K562 (cell line): ENCODE results near the gene NHS. TPM values are rescaled to one million over a fixed set of nuclear protein-coding genes. Genes with fewer than 3 reads are reported as not detected.

Experiments
- ATAC-seq: fragments of 200-7000 bp; cut with Tn5 transposase; 3 replicates; pipeline ENCODE4 v1.9.1; 2020; ENCODE audit warnings: moderate library complexity
- BruUV-seq: library from RNA; stranded (reverse); fragments of 400-500 nt; replicated peaks from 2 replicates; lab custom pipeline; 2021; lab: Mats Ljungman, UMichigan
- CTCF ChIA-PET: fragments of 300-600 bp; formaldehyde crosslinking; extraction: SDS; loops from one replicate; lab custom pipeline; 2021; ENCODE audit warnings: low intra/inter-chr PET ratio; lab: Yijun Ruan, JAX
- POLR2A ChIA-PET: fragments of 300-600, 350-650 bp; sonication (Branson Sonifier 250); formaldehyde crosslinking; extraction: SDS; loops from one replicate; lab custom pipeline; 2021; ENCODE audit warnings: antibody characterized with exemption, inconsistent platforms; lab: Yijun Ruan, JAX
- DNase-seq, 4 experiments: peaks; one replicate each; pipeline versions ENCODE4 v3.0.0 to v3.0.0-alpha.2; 2011 to 2018; ENCODE audit warnings: low spot score in 3 of 4, mixed read lengths in 3 of 4; ENCODE audit errors: extremely low read depth in 1 of 4
- FAIRE-seq: peaks from 2 replicates; lab custom pipeline; 2011; peaks lifted over from hg19 to GRCh38; lab: Jason Lieb, UNC
- H2AFZ ChIP-seq: 2 replicates; pipeline ENCODE4 v1.6.0; 2011; ENCODE audit warnings: low read depth, low read length, control low read depth, inconsistent platforms
- H3K27ac ChIP-seq: fragments of 200-600 bp; 3 replicates; pipeline ENCODE4 v1.8.0; 2011; ENCODE audit warnings: low read depth, mild to moderate bottlenecking, control low read depth, inconsistent platforms, low read length, moderate library complexity, mixed read lengths; ENCODE audit errors: extremely low read depth
- H3K27me3 ChIP-seq, 2 experiments: fragments of 300-600 bp in 1 of 2; 2 replicates in 1 of 2; 3 replicates in 1 of 2; pipeline versions ENCODE4 v1.6.0 to v1.8.0; 2011; ENCODE audit warnings: inconsistent platforms in 2 of 2, low read length in 2 of 2, mild to moderate bottlenecking in 1 of 2, mixed read lengths in 1 of 2, moderate library complexity in 1 of 2; ENCODE audit not compliant: control insufficient read depth in 2 of 2, insufficient read depth in 2 of 2
- H3K36me3 ChIP-seq: fragments of 300-600 bp; 3 replicates; pipeline ENCODE4 v1.8.0; 2011; ENCODE audit warnings: mild to moderate bottlenecking, low read length, inconsistent platforms; ENCODE audit not compliant: control insufficient read depth, insufficient read depth
- H3K4me1 ChIP-seq, 2 experiments: fragments of 200-600 bp in 1 of 2; replicated peaks in 1 of 2; 2 replicates in 1 of 2; 3 replicates in 1 of 2; pipeline versions ENCODE4 v1.5.1 to v1.8.0; 2011; ENCODE audit warnings: inconsistent platforms in 2 of 2, low read length in 2 of 2, mild to moderate bottlenecking in 1 of 2, mixed read lengths in 1 of 2, moderate library complexity in 1 of 2; ENCODE audit not compliant: control insufficient read depth in 2 of 2, insufficient read depth in 2 of 2
- H3K4me2 ChIP-seq: 2 replicates; pipeline ENCODE4 v1.6.1; 2011; ENCODE audit warnings: low read length, control low read depth, inconsistent platforms, mixed read lengths; ENCODE audit not compliant: insufficient read depth
- H3K4me3 ChIP-seq: fragments of 200-600 bp; sonication (generic), shearing (Covaris generic); 2 replicates; pipeline ENCODE4 v1.5.1; 2016; ENCODE audit warnings: control low read depth, inconsistent platforms
- H3K79me2 ChIP-seq: fragments of 200-600 bp; 3 replicates; pipeline ENCODE4 v1.8.0; 2011; ENCODE audit warnings: low read length, inconsistent platforms; ENCODE audit not compliant: control insufficient read depth, insufficient read depth
- H3K9ac ChIP-seq, 2 experiments: 2 replicates each; pipeline versions ENCODE4 v1.6.0 to v1.6.1; 2011; ENCODE audit warnings: low read depth in 2 of 2, low read length in 2 of 2, control low read depth in 1 of 2, inconsistent platforms in 1 of 2, mild to moderate bottlenecking in 1 of 2, mixed read lengths in 1 of 2; ENCODE audit not compliant: insufficient read depth in 1 of 2
- H3K9me1 ChIP-seq: one replicate; pipeline ENCODE4 v1.6.0; 2011; ENCODE audit warnings: inconsistent platforms, mild to moderate bottlenecking, low read length, moderate library complexity; ENCODE audit not compliant: control insufficient read depth, insufficient read depth
- H3K9me3 ChIP-seq: replicated peaks from 2 replicates; pipeline ENCODE4 v1.5.1; 2011; ENCODE audit warnings: low read depth, low read length, inconsistent platforms; ENCODE audit not compliant: control insufficient read depth, insufficient read depth
- H4K20me1 ChIP-seq: replicated peaks from 2 replicates; pipeline ENCODE4 v1.6.1; 2011; ENCODE audit warnings: low read length, inconsistent platforms, mixed read lengths; ENCODE audit not compliant: control insufficient read depth, insufficient read depth
- ARID3A ChIP-seq: IDR thresholded peaks from 2 replicates; pipeline ENCODE4 v1.6.1; 2012; ENCODE audit warnings: low read depth, low read length, improper control_type of control experiment, borderline replicate concordance
- ELF4 ChIP-seq: fragments of 450-650 bp; formaldehyde crosslinking; IDR thresholded peaks from 2 replicates; pipeline ENCODE4 v1.4.0; 2022; ENCODE audit warnings: missing genetic modification characterization
- ESRRA ChIP-seq: fragments of 450-650 bp; IDR thresholded peaks from 2 replicates; pipeline ENCODE4 v1.6.1; 2014; ENCODE audit warnings: low read depth, mild to moderate bottlenecking, moderate library complexity, borderline replicate concordance
- FOS ChIP-seq: IDR thresholded peaks from 3 replicates; pipeline ENCODE4 v1.6.1; 2011; ENCODE audit not compliant: insufficient read length; ENCODE audit errors: extremely low read depth
- HCFC1 ChIP-seq: IDR thresholded peaks from 2 replicates; pipeline ENCODE4 v1.6.1; 2012; ENCODE audit warnings: low read depth, low read length, improper control_type of control experiment
- HNRNPH1 ChIP-seq: fragments of 200-400 bp; formaldehyde crosslinking; optimal IDR thresholded peaks from 2 replicates; pipeline ENCODE3; 2017; ENCODE audit warnings: low read depth, mild to moderate bottlenecking, low read length, moderate library complexity
- NFXL1 ChIP-seq: fragments of 450-650 bp; formaldehyde crosslinking; IDR thresholded peaks from 2 replicates; pipeline ENCODE4 v1.4.0; 2021; ENCODE audit warnings: mild to moderate bottlenecking
- SMAD2 ChIP-seq: fragments of 150-350 bp; IDR thresholded peaks from 2 replicates; pipeline ENCODE4 v1.6.1; 2014; ENCODE audit warnings: low read depth, mild to moderate bottlenecking, low read length
- SMARCE1 ChIP-seq: fragments of 450-650 bp; IDR thresholded peaks from 2 replicates; pipeline ENCODE4 v1.7.1; 2016; ENCODE audit warnings: mild to moderate bottlenecking
- TFE3 ChIP-seq: fragments of 450-650 bp; formaldehyde crosslinking; IDR thresholded peaks from 2 replicates; pipeline ENCODE4 v1.4.0; 2020; ENCODE audit warnings: mild to moderate bottlenecking, mixed read lengths
- ZNF324 ChIP-seq: fragments of 250-450 bp; sonication (Bioruptor Pico); IDR thresholded peaks from 2 replicates; pipeline ENCODE4 v1.4.0; 2020; ENCODE audit warnings: mild to moderate bottlenecking
- ZNF609 ChIP-seq: sonication (generic); formaldehyde crosslinking; IDR thresholded peaks from 2 replicates; pipeline ENCODE4 v1.8.1; 2023; ENCODE audit warnings: missing genetic modification reagents, mild to moderate bottlenecking, borderline replicate concordance
- ZNF77 ChIP-seq: fragments of 250-450 bp; sonication (Bioruptor Pico); IDR thresholded peaks from 2 replicates; pipeline ENCODE4 v1.5.0; 2020
- WGBS: fragments of 100-300 bp; shearing (Covaris generic); methylation state at CpG from one replicate; pipeline ENCODE4 v1.1.6; 2016; ENCODE audit warnings: low coverage, mixed read lengths; ENCODE audit not compliant: insufficient coverage; ENCODE audit errors: missing lambda C conversion rate; 5-methylcytosine and 5-hydroxymethylcytosine counted together
- in situ Hi-C: fragments of 300-500 bp; cut with MboI; formaldehyde crosslinking; loops from 4 replicates; pipeline ENCODE4 v1.15.0; 2018; ENCODE audit warnings: inconsistent platforms, mixed read lengths
- intact Hi-C: fragments of 100-400 bp; cut with micrococcal nuclease; formaldehyde crosslinking; loops from 2 replicates; pipeline ENCODE4 v1.14.2; 2022
- polyA plus RNA-seq, 8 experiments: library from polyadenylated mRNA; depleted of rRNA in 4 of 8; stranded (reverse) in 5 of 8; unstranded in 3 of 8; fragments of >200 nt; fragmentation: Nextera tagmentation in 2 of 8; fragmentation: Illumina TruSeq in 1 of 8; extraction: Ambion mirVana in 2 of 8; extraction: Trizol in 1 of 8; gene quantifications; 2 replicates each; pipeline versions ENCODE4 v1.2.1 to v1.2.3, GENCODE V29; 2011 to 2014; ENCODE audit warnings: inconsistent platforms in 1 of 8, missing spikeins in 1 of 8
- total RNA-seq, 7 experiments: library from RNA; depleted of rRNA in 6 of 7; stranded (reverse); fragments of >200 nt in 6 of 7; fragmentation: Illumina TruSeq in 2 of 7; extraction: Trizol in 2 of 7; gene quantifications; 2 replicates each; pipeline versions ENCODE4 v1.2.1 to v1.2.3, GENCODE V29; 2011 to 2021; ENCODE audit warnings: low replicate concordance in 1 of 7
- TF ChIP-seq, protein P1 (sequence below): fragments of 250-450 bp; sonication (Bioruptor Pico); IDR thresholded peaks from 2 replicates; pipeline ENCODE4 v1.4.0; 2020

The NHS gene
- total and polyA plus RNA-seq, 9 of the 15 experiments (the other 6 are each of a cell fraction or from before 2014, with no cell fraction given), result 0.02 TPM; not detected in 8

DNA sequence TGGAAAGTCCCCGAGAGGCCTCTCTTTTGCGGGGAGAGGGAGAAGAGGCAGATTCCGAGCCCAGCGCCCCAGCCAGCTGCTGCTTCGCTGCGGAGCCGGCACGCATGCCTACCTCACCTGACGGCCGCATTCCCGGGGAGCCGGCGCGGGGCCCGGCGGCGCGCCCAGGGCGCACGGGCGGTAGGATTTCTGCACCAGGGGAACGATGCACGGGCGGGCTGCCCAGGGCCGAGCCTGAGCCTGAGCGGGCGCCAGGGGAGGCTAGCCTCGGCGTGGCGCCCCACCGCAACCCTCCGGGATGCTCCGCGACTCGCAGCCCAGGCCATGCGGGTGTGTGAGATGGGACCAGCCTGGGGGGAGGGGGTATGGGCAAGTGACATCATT, 281.0 kb downstream of the NHS start (continued):
- TF ChIP-seq HNRNPH1 (no peak), HCFC1 (no peak), ZNF324 (CRISPR knock-in tag) (no peak), SMARCE1 (no peak), ZNF77 (no peak), FOS (no peak)
- TF ChIP-seq, protein P1, sequence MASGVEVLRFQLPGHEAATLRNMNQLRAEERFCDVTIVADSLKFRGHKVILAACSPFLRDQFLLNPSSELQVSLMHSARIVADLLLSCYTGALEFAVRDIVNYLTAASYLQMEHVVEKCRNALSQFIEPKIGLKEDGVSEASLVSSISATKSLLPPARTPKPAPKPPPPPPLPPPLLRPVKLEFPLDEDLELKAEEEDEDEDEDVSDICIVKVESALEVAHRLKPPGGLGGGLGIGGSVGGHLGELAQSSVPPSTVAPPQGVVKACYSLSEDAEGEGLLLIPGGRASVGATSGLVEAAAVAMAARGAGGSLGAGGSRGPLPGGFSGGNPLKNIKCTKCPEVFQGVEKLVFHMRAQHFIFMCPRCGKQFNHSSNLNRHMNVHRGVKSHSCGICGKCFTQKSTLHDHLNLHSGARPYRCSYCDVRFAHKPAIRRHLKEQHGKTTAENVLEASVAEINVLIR (CRISPR knock-in tag), result no peak

GRCh38 chrX:17656556-17656955, 281.6 kb downstream of the NHS start:
- no peak overlapping the region for H3K27ac ChIP-seq
- intact Hi-C loops, result no loop called here
- BruUV-seq, result no TSS peak
- POLR2A ChIA-PET, result no interaction called here
- H3K9me1 ChIP-seq, result no peaks in the 10 kb centered on the region
- WGBS, result 0% methylated on average over 5 of the region's 16 CpGs
- DNase-seq (no peak), FAIRE-seq (no peak), ATAC-seq (no peak)
- H3K9me3 ChIP-seq, result no peaks in the 10 kb centered on the region
- H3K79me2 ChIP-seq, result no peaks in the 10 kb centered on the region
- in situ Hi-C loops, result no loop called here
- H3K9ac ChIP-seq, result no peak overlapping the region
- H3K36me3 ChIP-seq, result no peaks in the 10 kb centered on the region
- peaks cover 0 to 12% of the 10 kb centered on the region in 2 experiments; a peak in 2 of 5 replicates for H3K27me3 ChIP-seq
- H3K4me1 ChIP-seq, result no peaks in the 10 kb centered on the region
- no peaks in the 10 kb centered on the region for H4K20me1 ChIP-seq
- no peak overlapping the region for H3K4me2 ChIP-seq
- H2AFZ ChIP-seq, result no peak overlapping the region
- CTCF ChIA-PET, result no interaction called here
- no peak overlapping the region for H3K4me3 ChIP-seq
- TF ChIP-seq ARID3A (no peak), TFE3 (no peak), NFXL1 (CRISPR knock-in tag) (no peak), ESRRA (no peak), FOS (no peak), ELF4 (CRISPR knock-in tag) (no peak), ZNF609 (CRISPR knock-in tag) (no peak), SMAD2 (no peak)
